ENCODE data around the gene PCBP3. TPM values are rescaled to one million over a fixed set of nuclear protein-coding genes. Genes with fewer than 3 reads are reported as not detected.
"Not testable (repeated sequence)": the region's sequence is repeated elsewhere in the genome, so short reads cannot be mapped to it uniquely, and the experiment has no call there.

Gene PCBP3
- polyA plus RNA-seq, 3 donors = 1.1 to 1.7 (median 1.4) TPM

DNA sequence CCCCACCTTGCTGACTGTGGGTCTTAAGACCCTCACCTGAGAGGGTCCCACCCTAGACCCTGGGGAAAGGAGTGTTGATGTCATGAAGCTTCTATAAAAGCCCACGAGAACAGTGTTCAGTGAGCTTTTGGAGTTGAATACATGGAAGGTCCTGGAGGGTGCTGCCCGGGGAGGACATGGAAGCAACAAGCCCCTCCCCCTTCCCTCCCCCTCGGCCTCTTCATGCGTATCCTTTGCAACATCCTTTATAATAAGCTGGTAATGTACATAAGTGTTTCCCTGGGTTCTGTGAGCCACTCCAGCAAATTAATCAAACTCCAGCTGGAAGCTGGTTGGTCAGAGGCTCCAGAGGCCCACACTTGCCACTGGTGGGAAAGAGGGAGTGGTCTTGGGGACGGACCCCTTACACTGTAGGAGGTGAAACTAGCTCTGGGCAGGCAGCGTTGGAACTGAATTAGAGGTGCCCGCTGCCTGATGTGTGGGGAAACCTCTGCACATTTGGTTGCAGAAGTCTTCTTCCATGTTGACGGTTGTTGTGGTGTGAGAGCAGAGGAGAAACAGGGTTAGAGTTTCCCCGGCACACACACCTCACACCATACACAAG lies 323.4 kb downstream of the PCBP3 start:
- DNase-seq (ENCODE audit: low read depth in 3 of 3, low spot score in 2 of 3) = no peak

GRCh38 chr21:45969921-45970673 lies 326.6 kb downstream of the PCBP3 start:
- no peak for DNase-seq (ENCODE audit: low read depth in 3 of 3, low spot score in 2 of 3)

DNA sequence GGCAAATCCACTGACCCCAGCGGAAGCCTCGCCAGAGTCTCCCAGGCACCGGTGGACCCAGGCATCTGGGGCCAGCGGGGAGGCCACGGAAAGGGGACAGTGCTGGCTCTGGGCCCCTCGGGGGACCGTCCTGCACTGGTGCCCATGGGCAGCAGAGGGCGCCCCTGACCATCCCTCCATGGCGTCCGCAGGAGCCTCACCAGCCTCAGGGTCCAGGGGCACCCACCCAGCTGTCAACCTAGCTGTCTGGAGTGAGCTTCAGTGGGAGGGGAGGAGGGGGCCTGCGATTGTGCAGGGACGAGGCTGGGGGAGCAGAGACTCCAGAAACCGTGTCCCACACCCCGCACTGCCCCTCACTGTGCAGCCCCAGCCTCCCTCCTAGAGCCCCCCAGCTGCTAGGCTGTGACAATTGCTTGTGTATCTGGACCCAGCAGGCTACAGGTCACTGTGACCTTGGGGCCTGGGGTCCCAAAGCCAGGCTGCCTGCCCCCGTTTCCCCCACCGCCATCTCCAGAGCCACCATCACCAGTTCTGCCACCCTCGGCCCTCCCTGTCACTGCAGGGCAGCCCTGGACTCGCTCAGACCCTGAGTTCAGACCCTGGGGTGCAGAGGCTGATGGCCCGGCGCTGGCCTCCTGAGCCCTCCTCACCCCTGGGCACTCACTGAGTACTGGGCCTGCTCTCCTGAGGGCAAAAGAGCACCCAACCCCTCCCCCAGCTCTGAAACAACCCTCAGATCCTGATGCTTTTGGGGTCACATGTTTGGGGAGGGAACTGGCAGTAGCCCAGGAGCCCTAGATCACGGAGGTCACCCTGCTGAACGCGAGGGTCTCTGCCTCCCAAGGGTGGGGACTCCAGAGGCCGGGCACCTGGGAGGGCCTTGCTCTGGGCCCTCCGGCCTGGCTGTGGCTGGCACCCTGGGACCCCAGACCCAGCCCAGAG lies 327.4 kb downstream of the PCBP3 start:
- DNase-seq (ENCODE audit: low read depth in 3 of 3, low spot score in 2 of 3) = no peak

- no peak for DNase-seq (ENCODE audit: low read depth in 3 of 3, low spot score in 2 of 3)
Observed at GRCh38 chr21:45971616-45972352, 328.3 kb downstream of the PCBP3 start.

DNA sequence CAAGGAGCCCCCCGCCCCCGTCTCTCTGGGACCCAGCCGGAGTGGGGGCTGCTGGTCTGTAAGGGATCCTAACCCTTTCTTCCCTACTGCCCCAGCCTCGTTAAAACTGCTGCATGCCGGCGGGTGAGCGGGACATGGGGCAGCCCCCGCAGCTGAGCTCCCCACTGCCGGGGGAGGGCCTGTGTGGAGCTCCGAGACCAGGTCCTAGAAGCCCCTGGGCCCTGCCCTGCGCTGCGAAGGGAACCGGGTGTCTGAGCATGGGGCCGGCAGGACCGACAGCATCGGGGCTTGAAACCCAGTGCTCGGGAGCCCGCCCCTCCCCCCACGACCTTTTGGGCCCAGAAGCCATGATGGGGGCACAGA lies 328.8 kb downstream of the PCBP3 start:
- no peak for DNase-seq (ENCODE audit: low read depth in 3 of 3, low spot score in 2 of 3)

GRCh38 chr21:45972716-45973474 lies 329.4 kb downstream of the PCBP3 start:
- peak in 2 of 3 donors; percentile 87 to 88 for DNase-seq (ENCODE audit: low read depth in 3 of 3, low spot score in 2 of 3)

DNA sequence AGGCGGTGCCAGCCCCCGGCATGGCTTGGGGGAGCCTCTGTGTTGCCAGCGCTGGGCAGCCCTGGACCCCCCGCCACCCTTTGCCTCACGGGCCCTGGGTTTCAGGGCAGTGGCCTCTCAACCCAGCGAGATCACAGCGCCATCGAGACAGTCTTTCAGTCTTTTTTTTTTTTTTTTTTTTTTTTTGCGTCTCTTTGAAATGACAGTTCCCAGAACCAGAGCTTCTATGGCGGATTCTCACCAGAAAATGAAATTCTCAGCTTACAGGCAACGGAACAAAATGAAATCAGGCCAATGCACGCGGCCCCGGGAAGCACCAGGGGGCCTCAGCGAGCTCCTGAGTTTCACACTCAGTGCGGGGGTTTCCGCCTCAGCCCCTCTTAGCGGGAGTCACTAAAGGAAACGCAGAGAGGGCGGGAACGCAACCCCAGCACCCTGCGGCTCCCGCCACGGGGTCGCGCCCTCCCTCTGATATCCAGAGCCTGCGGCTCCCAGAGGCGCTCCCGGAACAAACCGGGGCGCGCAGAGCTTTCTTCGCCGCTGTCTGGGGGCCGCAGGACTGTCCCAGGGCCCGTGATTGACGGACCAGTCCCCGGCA lies 330.0 kb downstream of the PCBP3 start:
- DNase-seq (ENCODE audit: low read depth in 3 of 3, low spot score in 2 of 3) = peak in 1 of 3 donors; percentile 82

- DNase-seq (ENCODE audit: low read depth in 3 of 3, low spot score in 2 of 3) = no peak
Observed at GRCh38 chr21:45974073-45975019, 330.8 kb downstream of the PCBP3 start.

GRCh38 chr21:45975020-45975666 lies 331.6 kb downstream of the PCBP3 start:
- DNase-seq (ENCODE audit: low read depth in 3 of 3, low spot score in 2 of 3) = no peak

GRCh38 chr21:45975667-45976409 lies 332.3 kb downstream of the PCBP3 start:
- DNase-seq (ENCODE audit: low read depth in 3 of 3, low spot score in 2 of 3) = not testable (repeated sequence)

DNA sequence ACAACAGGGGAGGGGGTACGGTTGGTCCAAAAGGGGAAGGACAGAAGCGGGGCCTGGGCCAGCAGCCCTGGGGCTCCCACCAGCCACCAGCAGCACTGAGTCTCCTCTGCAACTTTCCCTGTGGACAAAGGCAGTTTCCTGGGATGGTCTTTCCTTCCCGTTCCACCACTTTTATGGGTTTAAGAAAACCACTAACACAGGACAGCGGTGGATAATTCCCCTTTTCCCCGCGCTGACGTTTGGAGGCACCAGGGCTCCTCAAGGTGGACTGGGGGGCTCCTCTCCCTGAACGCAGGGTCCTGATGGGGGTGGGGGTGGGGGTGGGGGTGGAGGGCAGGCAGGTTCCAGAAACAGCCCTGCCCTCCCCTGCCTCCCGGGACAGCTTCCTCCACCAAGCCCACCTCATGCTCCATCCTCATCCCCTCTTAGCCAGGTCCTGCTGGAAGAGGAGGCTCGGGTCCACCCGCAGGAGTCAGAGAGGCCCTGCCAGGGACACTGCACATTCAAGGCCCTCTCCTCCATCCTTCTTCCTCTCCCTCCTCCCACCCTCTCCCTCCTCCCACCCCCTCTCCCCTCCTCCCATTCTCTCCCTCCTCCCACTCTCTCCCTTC lies 333.3 kb downstream of the PCBP3 start:
- no peak for DNase-seq (ENCODE audit: low read depth in 3 of 3, low spot score in 2 of 3)

DNA sequence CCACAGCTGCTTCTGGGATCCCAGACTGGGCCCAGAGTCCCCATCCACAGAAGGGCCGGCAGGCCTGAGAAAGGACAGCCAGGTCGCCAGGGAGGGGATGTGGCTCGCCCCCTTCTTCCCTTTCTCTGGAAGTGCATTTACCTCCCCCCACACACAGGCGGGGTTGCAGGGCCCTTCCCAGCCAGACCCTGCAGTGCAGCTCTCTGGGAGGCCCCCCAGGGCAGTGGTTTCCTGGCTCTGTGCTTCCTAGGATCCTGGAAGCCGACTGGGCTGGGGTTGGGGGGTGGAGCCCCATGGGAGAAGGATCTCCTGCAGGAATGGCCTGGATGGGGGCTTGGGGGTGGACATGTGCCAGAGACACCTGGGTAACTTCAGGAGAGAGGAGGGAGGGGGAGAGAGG lies 333.9 kb downstream of the PCBP3 start:
- DNase-seq (ENCODE audit: low read depth in 3 of 3, low spot score in 2 of 3) = no peak

- DNase-seq (ENCODE audit: low read depth in 3 of 3, low spot score in 2 of 3) = no peak
Observed at GRCh38 chr21:45979141-45979631, 335.7 kb downstream of the PCBP3 start.

GRCh38 chr21:45979651-45980050 lies 336.1 kb downstream of the PCBP3 start:
- no peak for DNase-seq (ENCODE audit: low read depth in 3 of 3, low spot score in 2 of 3)

- DNase-seq (ENCODE audit: low read depth in 3 of 3, low spot score in 2 of 3) = no peak
Observed at GRCh38 chr21:45980271-45980670, 336.7 kb downstream of the PCBP3 start.

GRCh38 chr21:45980697-45981096 lies 337.2 kb downstream of the PCBP3 start:
- DNase-seq (ENCODE audit: low read depth in 3 of 3, low spot score in 2 of 3) = no peak

Data from right renal cortex interstitium (tissue), 3 donors.